SK-N-SH (cell line): Measurements from ENCODE around the gene FDX1.
A peak's percentile ranks its signal among the peaks of the same experiment; 100 is the strongest.

ENCODE experiments used
- EP300 ChIP-seq, 2 experiments: IDR thresholded peaks; 2 replicates each; pipeline versions ENCODE4 v1.4.0 to v1.6.1; 2012; ENCODE audit warnings: borderline replicate concordance in 1 of 2, low read depth in 1 of 2, low read length in 1 of 2
- GABPA ChIP-seq: IDR thresholded peaks from 2 replicates; pipeline ENCODE4 v1.4.0; 2012; ENCODE audit warnings: low read depth, mild to moderate bottlenecking
- RAD21 ChIP-seq: IDR thresholded peaks from 2 replicates; pipeline ENCODE4 v1.6.1; 2012; ENCODE audit warnings: mild to moderate bottlenecking, low read length
- SIN3A ChIP-seq: IDR thresholded peaks from 2 replicates; pipeline ENCODE4 v1.6.1; 2012; ENCODE audit warnings: low read depth, mild to moderate bottlenecking, low read length, moderate library complexity, borderline replicate concordance
- USF1 ChIP-seq: IDR thresholded peaks from 2 replicates; pipeline ENCODE4 v1.4.0; 2012; ENCODE audit warnings: low read depth, borderline replicate concordance
- YY1 ChIP-seq: IDR thresholded peaks from 2 replicates; pipeline ENCODE4 v1.4.0; 2012; ENCODE audit warnings: low read depth, mild to moderate bottlenecking
- TF ChIP-seq, protein P1 (sequence below): fragments of 200-600 bp; sonication (generic); IDR thresholded peaks from 2 replicates; pipeline ENCODE4 v1.6.1; 2017; ENCODE audit warnings: antibody characterized with exemption, mild to moderate bottlenecking, moderate library complexity
- TF ChIP-seq, protein P2 (sequence below): IDR thresholded peaks from 2 replicates; pipeline ENCODE4; 2012
- TF ChIP-seq, protein P3 (sequence below): IDR thresholded peaks from 2 replicates; pipeline ENCODE4 v1.6.1; 2012; ENCODE audit warnings: mild to moderate bottlenecking, low read depth, low read length, moderate library complexity

GRCh38 chr11:110478410-110478809 is 48.7 kb downstream of the FDX1 start:
- TF ChIP-seq USF1 (no peak), EP300 (IDR thresholded peaks at IDR 0.05; ENCODE audit: borderline replicate concordance in 1 of 2, low read depth in 1 of 2, low read length in 1 of 2) (no peak), SIN3A (no peak), GABPA (no peak), YY1 (no peak), RAD21 (no peak)
- TF ChIP-seq, protein P1, sequence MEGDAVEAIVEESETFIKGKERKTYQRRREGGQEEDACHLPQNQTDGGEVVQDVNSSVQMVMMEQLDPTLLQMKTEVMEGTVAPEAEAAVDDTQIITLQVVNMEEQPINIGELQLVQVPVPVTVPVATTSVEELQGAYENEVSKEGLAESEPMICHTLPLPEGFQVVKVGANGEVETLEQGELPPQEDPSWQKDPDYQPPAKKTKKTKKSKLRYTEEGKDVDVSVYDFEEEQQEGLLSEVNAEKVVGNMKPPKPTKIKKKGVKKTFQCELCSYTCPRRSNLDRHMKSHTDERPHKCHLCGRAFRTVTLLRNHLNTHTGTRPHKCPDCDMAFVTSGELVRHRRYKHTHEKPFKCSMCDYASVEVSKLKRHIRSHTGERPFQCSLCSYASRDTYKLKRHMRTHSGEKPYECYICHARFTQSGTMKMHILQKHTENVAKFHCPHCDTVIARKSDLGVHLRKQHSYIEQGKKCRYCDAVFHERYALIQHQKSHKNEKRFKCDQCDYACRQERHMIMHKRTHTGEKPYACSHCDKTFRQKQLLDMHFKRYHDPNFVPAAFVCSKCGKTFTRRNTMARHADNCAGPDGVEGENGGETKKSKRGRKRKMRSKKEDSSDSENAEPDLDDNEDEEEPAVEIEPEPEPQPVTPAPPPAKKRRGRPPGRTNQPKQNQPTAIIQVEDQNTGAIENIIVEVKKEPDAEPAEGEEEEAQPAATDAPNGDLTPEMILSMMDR, result peak; percentile 33; the same call in 1 of the 2 replicates
- TF ChIP-seq, protein P2, sequence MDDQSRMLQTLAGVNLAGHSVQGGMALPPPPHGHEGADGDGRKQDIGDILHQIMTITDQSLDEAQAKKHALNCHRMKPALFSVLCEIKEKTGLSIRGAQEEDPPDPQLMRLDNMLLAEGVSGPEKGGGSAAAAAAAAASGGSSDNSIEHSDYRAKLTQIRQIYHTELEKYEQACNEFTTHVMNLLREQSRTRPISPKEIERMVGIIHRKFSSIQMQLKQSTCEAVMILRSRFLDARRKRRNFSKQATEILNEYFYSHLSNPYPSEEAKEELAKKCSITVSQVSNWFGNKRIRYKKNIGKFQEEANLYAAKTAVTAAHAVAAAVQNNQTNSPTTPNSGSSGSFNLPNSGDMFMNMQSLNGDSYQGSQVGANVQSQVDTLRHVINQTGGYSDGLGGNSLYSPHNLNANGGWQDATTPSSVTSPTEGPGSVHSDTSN, result no peak
- TF ChIP-seq, protein P3, sequence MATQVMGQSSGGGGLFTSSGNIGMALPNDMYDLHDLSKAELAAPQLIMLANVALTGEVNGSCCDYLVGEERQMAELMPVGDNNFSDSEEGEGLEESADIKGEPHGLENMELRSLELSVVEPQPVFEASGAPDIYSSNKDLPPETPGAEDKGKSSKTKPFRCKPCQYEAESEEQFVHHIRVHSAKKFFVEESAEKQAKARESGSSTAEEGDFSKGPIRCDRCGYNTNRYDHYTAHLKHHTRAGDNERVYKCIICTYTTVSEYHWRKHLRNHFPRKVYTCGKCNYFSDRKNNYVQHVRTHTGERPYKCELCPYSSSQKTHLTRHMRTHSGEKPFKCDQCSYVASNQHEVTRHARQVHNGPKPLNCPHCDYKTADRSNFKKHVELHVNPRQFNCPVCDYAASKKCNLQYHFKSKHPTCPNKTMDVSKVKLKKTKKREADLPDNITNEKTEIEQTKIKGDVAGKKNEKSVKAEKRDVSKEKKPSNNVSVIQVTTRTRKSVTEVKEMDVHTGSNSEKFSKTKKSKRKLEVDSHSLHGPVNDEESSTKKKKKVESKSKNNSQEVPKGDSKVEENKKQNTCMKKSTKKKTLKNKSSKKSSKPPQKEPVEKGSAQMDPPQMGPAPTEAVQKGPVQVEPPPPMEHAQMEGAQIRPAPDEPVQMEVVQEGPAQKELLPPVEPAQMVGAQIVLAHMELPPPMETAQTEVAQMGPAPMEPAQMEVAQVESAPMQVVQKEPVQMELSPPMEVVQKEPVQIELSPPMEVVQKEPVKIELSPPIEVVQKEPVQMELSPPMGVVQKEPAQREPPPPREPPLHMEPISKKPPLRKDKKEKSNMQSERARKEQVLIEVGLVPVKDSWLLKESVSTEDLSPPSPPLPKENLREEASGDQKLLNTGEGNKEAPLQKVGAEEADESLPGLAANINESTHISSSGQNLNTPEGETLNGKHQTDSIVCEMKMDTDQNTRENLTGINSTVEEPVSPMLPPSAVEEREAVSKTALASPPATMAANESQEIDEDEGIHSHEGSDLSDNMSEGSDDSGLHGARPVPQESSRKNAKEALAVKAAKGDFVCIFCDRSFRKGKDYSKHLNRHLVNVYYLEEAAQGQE, result no peak
